Stimulated activated CD8-positive, alpha-beta memory T cell treated with anti-CD3 and anti-CD28 coated beads, Interleukin-7, amount 100 ng/mL, for 24 hours (primary cell): ENCODE results near the gene PHACTR1.
"Not testable (repeated sequence)": the region's sequence is repeated elsewhere in the genome, so short reads cannot be mapped to it uniquely, and the experiment has no call there.

Source experiments
- DNase-seq: peaks from one replicate; pipeline ENCODE4 v3.0.0-alpha.2; 2020; ENCODE audit warnings: low read depth

Gene PHACTR1

GRCh38 chr6:12749531-12750379 is 33.2 kb downstream of the PHACTR1 start:
- DNase-seq: no peak

DNA sequence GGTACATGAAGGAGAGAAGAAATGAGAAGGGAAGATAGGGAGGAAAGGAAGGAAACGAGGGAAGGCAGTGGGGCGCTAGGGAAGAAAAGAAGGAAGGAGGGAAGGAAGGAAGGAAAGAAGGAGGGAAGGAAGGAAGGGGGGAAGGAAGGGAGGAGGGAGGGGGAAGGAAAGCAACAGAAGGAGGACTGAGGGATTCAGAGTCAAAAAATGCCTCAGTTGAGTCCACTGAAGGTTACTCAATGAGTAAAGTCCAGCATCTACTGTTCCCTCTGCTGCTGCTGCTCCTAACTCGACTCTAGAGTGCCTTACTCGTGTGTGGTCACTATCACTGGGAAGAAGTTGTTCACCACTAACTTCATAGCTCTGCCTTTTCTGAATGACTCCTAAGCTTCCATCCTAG is 33.8 kb downstream of the PHACTR1 start:
- no peak for DNase-seq

DNA sequence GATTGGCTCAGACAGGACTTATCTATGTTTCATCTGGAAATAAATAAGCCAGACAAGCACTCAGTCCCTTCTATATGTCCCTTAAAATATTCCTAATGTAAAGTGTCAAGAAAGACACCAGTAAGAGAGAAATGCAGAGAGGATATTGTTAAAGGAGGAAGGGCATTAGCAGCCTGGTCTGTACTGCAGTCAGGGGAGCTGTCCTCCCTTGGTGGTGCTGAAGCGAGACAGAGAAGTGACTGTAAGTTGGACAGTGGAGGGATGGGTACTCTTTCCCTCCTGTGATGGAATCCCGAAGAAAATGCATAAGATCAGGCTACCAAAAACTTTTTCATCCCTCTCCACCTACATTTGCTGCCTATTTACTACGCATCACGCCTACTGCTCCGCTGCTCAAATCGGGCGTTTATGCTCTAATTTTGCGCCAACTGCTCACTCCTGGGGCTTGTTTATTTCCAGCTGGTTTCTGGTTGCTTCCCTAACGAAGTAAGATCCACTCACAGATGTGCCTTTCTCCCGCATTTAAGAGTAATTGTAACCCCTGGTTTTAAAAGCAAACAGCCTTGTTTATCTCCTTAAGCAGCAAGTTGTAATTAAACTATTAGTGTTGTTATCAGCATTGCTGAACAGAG is 35.2 kb downstream of the PHACTR1 start:
- DNase-seq: no peak

DNA sequence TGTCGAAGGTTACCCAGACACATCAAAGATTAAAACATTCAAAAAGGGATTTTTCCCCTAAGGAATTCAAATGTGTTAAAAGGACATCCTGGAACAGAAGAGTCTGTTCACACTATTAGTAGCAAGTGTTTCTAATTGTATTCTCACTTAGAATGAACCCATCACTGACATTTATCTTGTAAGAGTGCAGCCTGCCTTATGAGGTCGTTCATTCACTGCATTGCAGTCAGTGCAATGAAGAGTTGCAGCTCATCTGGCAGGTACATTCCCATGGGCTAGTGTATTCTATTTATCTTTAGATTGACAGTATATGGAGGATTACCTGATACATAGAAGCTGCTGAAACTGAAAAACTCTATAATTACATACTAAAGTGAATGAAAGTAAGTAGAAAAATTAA is 36.5 kb downstream of the PHACTR1 start:
- no peak for DNase-seq

DNA sequence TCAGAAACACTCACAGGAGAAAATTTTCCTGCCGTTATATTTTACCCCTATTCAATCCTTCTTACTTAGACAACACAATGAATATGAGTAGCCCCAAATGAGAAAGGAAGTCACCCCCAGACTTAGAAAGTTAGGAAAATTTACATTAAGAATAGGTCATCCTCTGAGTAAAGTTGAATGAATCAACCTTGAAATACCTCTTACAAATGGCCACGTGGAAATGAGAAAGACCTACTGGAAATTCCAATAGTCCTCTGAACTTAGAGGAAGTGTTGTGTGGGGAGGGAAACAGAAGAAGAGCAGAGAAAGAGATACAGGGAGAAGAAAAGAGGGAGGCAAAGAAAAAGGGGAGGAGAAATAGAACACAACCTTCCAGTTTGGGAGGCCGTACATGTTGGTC is 43.7 kb downstream of the PHACTR1 start:
- DNase-seq: no peak

GRCh38 chr6:12760911-12761310 is 44.3 kb downstream of the PHACTR1 start:
- no peak for DNase-seq

GRCh38 chr6:12761376-12762115 is 45.0 kb downstream of the PHACTR1 start:
- no peak for DNase-seq

- not testable (repeated sequence) for DNase-seq
These were observed 46.3 kb downstream of the PHACTR1 start for GRCh38 chr6:12762731-12763434.

- DNase-seq: no peak
These were observed 49.8 kb downstream of the PHACTR1 start for GRCh38 chr6:12766365-12766764.

- no peak for DNase-seq
These were observed 50.4 kb downstream of the PHACTR1 start for GRCh38 chr6:12767016-12767415.

DNA sequence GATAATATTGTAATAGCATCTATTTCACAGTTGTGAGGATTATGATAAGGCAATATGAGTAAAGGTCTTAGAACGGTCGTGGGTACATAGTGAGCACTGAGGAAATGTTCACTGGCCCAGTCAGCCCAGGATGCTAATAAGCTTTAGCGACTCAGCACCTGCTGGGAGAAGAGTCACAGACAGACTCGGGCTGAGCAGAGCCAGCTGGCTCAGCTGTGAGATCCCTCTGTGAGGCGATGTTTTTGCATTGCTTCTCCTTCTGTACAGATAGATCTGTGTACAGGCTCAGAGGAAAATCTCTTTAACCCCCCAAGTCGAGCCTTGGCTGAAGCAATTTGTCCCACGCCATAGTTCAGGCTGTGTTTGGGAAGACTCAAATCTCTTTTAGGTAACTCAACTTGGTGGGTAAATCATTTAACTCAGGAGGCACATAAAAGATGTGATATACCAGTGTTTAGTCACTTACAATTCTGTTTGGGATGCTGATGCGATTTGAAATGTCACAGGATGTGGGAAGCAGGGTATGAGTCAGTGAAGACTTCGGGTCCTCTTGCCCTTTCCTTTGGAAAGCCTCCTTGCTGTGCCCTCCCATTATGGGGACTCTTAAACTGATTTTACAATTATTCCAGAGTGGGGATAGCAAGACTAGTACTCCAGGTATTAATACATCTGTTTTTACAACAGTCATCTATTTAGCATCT is 53.1 kb downstream of the PHACTR1 start:
- DNase-seq: no peak

- no peak for DNase-seq
These were observed 55.8 kb downstream of the PHACTR1 start for GRCh38 chr6:12772416-12772815.

DNA sequence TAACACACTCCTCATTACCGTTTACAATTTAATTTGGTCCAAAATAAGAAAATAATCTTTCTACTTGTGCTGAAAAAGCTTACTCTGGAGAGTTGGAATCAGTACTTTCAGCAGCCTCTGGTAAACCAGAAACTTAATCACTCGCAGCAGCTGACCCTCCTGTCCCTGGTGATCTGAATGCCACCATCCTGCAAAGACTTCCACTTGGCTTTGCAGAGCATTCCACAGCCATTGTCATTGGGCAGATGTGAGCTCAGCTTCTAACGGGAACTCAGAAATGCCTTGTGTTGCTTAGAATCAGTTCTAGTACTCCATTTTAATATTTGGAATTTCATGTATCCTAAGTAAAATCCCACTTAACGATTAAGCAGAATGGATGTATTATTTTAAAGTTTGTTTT is 59.7 kb downstream of the PHACTR1 start:
- DNase-seq: no peak

DNA sequence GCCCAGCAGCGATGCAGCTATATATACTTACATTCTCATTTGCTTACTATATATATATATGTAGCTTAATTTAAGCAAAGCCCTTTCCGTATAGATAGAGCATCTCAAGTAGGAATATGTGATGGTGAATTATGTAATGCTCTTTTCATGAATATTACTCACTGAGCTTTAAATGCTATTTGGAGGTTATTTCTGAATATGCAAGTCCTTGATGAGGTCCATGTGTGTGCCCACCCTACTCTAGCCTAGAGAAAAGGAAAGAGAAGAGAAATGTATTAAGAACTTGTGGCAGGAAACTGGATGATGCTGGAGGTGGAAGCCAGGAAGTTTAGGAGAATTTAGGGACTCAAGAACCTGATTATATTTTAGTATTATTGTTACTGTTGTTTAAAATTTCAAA is 63.2 kb downstream of the PHACTR1 start:
- DNase-seq: no peak

DNA sequence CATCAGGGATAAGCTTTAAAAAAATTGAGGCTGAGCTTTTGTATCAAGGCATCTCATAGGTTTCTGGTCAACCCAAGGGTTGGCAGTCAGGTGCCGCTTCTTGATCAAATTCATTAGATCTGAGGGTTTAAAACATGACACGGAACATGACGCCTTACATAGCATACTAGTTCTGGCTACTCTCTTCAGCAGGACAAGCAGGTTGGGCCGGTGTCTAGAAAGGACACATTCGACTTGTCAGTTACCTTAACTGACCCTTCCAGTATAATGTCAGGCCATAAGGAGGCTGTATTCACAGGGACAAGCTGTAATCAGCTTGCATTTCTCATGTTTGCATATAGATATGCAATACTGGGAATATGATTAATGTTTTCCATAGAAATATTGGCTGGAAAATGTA is 65.6 kb downstream of the PHACTR1 start:
- no peak for DNase-seq

GRCh38 chr6:12785301-12785700 is 68.7 kb downstream of the PHACTR1 start:
- DNase-seq: no peak

DNA sequence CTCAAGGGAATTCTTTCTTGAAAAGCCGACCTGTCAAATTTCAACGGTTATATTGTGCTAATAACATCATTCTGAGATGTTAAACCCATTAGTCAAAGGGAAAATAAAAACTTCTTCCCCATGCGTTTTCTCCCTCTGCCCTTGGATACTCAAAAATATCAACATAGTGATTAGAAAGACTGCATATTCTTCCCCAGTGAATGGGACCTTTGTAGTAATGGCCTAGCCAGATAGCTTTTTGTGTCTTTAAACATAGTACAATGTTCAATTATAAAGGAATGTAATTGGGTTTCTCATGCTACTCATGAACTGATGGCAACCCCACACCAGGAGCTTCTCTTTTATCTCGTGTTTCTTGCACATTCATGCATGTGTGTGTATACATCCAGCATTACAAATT is 69.4 kb downstream of the PHACTR1 start:
- no peak for DNase-seq

GRCh38 chr6:12791371-12791770 is 74.8 kb downstream of the PHACTR1 start:
- DNase-seq: no peak

- DNase-seq: no peak
These were observed 81.8 kb downstream of the PHACTR1 start for GRCh38 chr6:12798326-12798725.

- DNase-seq: no peak
These were observed 83.6 kb downstream of the PHACTR1 start for GRCh38 chr6:12800120-12800519.

- no peak for DNase-seq
These were observed 84.6 kb downstream of the PHACTR1 start for GRCh38 chr6:12801141-12801540.

GRCh38 chr6:12802440-12802839 is 85.9 kb downstream of the PHACTR1 start:
- no peak for DNase-seq
